HG03457 (cell line): ENCODE results near the gene CACNG3.
"Not testable (repeated sequence)": the region's sequence is repeated elsewhere in the genome, so short reads cannot be mapped to it uniquely, and the experiment has no call there.

Experiments used
- ATAC-seq: cut with Tn5 transposase; IDR thresholded peaks from one replicate; pipeline ENCODE4 v1.9.1; 2021; ENCODE audit warnings: moderate number of reproducible peaks; ENCODE audit not compliant: unreplicated experiment

CACNG3 gene

GRCh38 chr16:24255456-24256371 is at the start of gene CACNG3:
Gene CACNG3 (plus strand): TSS chr16:24256335. CDS start chr16:24256755, 420 bp downstream.
- ATAC-seq = no peak

GRCh38 chr16:24206926-24207325 is 49.2 kb upstream of the CACNG3 start:
- no peak for ATAC-seq

GRCh38 chr16:24208710-24209109 is 47.4 kb upstream of the CACNG3 start:
- ATAC-seq = no peak

GRCh38 chr16:24214992-24215391 is 41.1 kb upstream of the CACNG3 start:
- ATAC-seq = no peak

- ATAC-seq = no peak
Measured at GRCh38 chr16:24216961-24217360, 39.2 kb upstream of the CACNG3 start.

GRCh38 chr16:24217461-24217860 is 38.7 kb upstream of the CACNG3 start:
- no peak for ATAC-seq

GRCh38 chr16:24218299-24218698 is 37.8 kb upstream of the CACNG3 start:
- ATAC-seq = no peak

- no peak for ATAC-seq
Measured at GRCh38 chr16:24221219-24221618, 34.9 kb upstream of the CACNG3 start.

- ATAC-seq = no peak
Measured at GRCh38 chr16:24228514-24228913, 27.6 kb upstream of the CACNG3 start.

GRCh38 chr16:24232936-24233335 is 23.2 kb upstream of the CACNG3 start:
- ATAC-seq = no peak

- no peak for ATAC-seq
Measured at GRCh38 chr16:24234737-24235136, 21.4 kb upstream of the CACNG3 start.

- ATAC-seq = no peak
Measured at GRCh38 chr16:24235806-24236205, 20.3 kb upstream of the CACNG3 start.

- ATAC-seq = not testable (repeated sequence)
Measured at GRCh38 chr16:24238846-24239245, 17.3 kb upstream of the CACNG3 start.

GRCh38 chr16:24246911-24247607 is 9.1 kb upstream of the CACNG3 start:
- ATAC-seq = no peak

- ATAC-seq = no peak
Measured at GRCh38 chr16:24253192-24253591, 2.9 kb upstream of the CACNG3 start.

- no peak for ATAC-seq
Measured at GRCh38 chr16:24257958-24258357, 1.8 kb downstream of the CACNG3 start.

- no peak for ATAC-seq
Measured at GRCh38 chr16:24258791-24259190, 2.7 kb downstream of the CACNG3 start.

GRCh38 chr16:24262816-24263215 is 6.7 kb downstream of the CACNG3 start:
- ATAC-seq = no peak

GRCh38 chr16:24270721-24271442 is 14.7 kb downstream of the CACNG3 start:
- ATAC-seq = no peak

- ATAC-seq = no peak
Measured at GRCh38 chr16:24272379-24272778, 16.2 kb downstream of the CACNG3 start.

- no peak for ATAC-seq
Measured at GRCh38 chr16:24273508-24274182, 17.5 kb downstream of the CACNG3 start.
